Measurements from ENCODE around the gene OSMR.

GRCh38 chr5:38885208-38885607, 39.4 kb downstream of the OSMR start:
- TF ChIP-seq CTCF (conservative IDR thresholded peaks at IDR 0.05; ENCODE audit: low read length) (no peak), EZH2phosphoT487 (IDR thresholded peaks at IDR 0.05; ENCODE audit: borderline replicate concordance, low read depth, low read length) (no peak)

Measured in OCI-LY7 (cell line).